ENCODE data around the gene ELANE.

DNA sequence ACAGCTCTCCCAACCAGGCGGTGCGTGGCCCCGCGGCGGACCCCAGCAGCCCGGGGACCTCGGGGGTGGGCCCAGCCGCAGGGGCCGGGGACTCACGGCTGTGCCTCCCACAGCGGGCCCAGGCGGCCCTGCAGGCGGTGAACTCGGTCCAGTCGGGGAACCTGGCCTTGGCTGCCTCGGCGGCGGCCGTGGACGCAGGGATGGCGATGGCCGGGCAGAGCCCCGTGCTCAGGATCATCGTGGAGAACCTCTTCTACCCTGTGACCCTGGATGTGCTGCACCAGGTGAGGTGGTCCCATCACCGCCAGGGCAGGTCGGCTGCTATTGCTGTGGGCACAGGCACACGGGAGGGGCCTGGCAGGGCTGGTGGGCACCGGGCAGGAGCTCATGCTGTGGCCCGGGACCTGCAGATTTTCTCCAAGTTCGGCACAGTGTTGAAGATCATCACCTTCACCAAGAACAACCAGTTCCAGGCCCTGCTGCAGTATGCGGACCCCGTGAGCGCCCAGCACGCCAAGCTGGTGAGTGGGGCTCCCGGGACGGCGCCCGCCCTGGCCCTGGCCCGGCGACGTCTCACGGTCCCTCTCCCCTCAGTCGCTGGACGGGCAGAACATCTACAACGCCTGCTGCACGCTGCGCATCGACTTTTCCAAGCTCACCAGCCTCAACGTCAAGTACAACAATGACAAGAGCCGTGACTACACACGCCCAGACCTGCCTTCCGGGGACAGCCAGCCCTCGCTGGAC lies 47.5 kb upstream of the ELANE start:
- TF ChIP-seq, protein P1, sequence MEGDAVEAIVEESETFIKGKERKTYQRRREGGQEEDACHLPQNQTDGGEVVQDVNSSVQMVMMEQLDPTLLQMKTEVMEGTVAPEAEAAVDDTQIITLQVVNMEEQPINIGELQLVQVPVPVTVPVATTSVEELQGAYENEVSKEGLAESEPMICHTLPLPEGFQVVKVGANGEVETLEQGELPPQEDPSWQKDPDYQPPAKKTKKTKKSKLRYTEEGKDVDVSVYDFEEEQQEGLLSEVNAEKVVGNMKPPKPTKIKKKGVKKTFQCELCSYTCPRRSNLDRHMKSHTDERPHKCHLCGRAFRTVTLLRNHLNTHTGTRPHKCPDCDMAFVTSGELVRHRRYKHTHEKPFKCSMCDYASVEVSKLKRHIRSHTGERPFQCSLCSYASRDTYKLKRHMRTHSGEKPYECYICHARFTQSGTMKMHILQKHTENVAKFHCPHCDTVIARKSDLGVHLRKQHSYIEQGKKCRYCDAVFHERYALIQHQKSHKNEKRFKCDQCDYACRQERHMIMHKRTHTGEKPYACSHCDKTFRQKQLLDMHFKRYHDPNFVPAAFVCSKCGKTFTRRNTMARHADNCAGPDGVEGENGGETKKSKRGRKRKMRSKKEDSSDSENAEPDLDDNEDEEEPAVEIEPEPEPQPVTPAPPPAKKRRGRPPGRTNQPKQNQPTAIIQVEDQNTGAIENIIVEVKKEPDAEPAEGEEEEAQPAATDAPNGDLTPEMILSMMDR (conservative IDR thresholded peaks at IDR 0.05; ENCODE audit: low read length): no peak
- no peak for TF ChIP-seq EZH2phosphoT487 (IDR thresholded peaks at IDR 0.05; ENCODE audit: borderline replicate concordance)
